Tibial nerve (tissue), 4 donors: ENCODE results near the gene KCNK3. TPM values are rescaled to one million over a fixed set of nuclear protein-coding genes. Genes with fewer than 3 reads are reported as not detected.

Experiments
- DNase-seq, 2 donors: peaks; one replicate each; pipeline ENCODE4 v3.0.0-alpha.2; 2019; ENCODE audit warnings: low spot score in 2 of 2
- H3K27ac ChIP-seq, 4 donors: fragments of 200-600 bp; sonication (generic) in 3 of 4; one replicate each; pipeline ENCODE4 v1.5.1; 2017 to 2019; ENCODE audit warnings: mild to moderate bottlenecking in 1 of 4
- H3K27me3 ChIP-seq, 2 donors: fragments of 200-600 bp; sonication (generic) in 1 of 2; one replicate each; pipeline versions ENCODE4 v1.5.1 to v1.6.0; 2017 to 2019
- H3K36me3 ChIP-seq, 3 donors: fragments of 200-600 bp; sonication (generic); one replicate each; pipeline ENCODE4 v1.5.1; 2018 to 2019
- H3K4me1 ChIP-seq, 4 donors: fragments of 200-600 bp; sonication (generic) in 3 of 4; one replicate each; pipeline ENCODE4 v1.5.1; 2017 to 2019
- H3K4me3 ChIP-seq, 4 donors: fragments of 200-600 bp; sonication (generic) in 3 of 4; one replicate each; pipeline ENCODE4 v1.5.1; 2017 to 2019; ENCODE audit warnings: mild to moderate bottlenecking in 1 of 4, moderate library complexity in 1 of 4
- H3K9me3 ChIP-seq, 4 donors: fragments of 200-600 bp; sonication (generic) in 3 of 4; one replicate each; pipeline ENCODE4 v1.5.1; 2017 to 2019
- EP300 ChIP-seq, 2 donors: sonication (generic); formaldehyde crosslinking; IDR thresholded peaks; one replicate each; pipeline ENCODE4 v1.6.1; 2017; ENCODE audit warnings: antibody characterized with exemption in 2 of 2, mild to moderate bottlenecking in 1 of 2
- POLR2A ChIP-seq, 2 donors: fragments of 450-650 bp; IDR thresholded peaks; one replicate each; pipeline ENCODE4 v1.6.1; 2017; ENCODE audit warnings: antibody characterized with exemption in 2 of 2, mild to moderate bottlenecking in 2 of 2, moderate library complexity in 2 of 2
- WGBS, 2 donors: methylation state at CpG; one replicate each; pipeline ENCODE4 v1.1.5; 2018; 5-methylcytosine and 5-hydroxymethylcytosine counted together
- total RNA-seq, 4 donors: library from RNA; depleted of rRNA; stranded (reverse); fragments of >200 nt; gene quantifications; one replicate each; pipeline ENCODE4 v1.1.0, GENCODE V29; 2016
- TF ChIP-seq, protein P1 (sequence below), 5 experiments: fragments of 200-600 bp in 3 of 5; fragments of 450-650 bp in 2 of 5; sonication (generic) in 3 of 5; IDR thresholded peaks; one replicate each; pipeline ENCODE4 v1.5.1; 2016 to 2019; ENCODE audit warnings: antibody characterized with exemption in 5 of 5, mild to moderate bottlenecking in 3 of 5, moderate library complexity in 2 of 5

Gene KCNK3
- total RNA-seq, 4 donors from 2014 or later = 0.84 to 6.9 (median 1.7) TPM

DNA sequence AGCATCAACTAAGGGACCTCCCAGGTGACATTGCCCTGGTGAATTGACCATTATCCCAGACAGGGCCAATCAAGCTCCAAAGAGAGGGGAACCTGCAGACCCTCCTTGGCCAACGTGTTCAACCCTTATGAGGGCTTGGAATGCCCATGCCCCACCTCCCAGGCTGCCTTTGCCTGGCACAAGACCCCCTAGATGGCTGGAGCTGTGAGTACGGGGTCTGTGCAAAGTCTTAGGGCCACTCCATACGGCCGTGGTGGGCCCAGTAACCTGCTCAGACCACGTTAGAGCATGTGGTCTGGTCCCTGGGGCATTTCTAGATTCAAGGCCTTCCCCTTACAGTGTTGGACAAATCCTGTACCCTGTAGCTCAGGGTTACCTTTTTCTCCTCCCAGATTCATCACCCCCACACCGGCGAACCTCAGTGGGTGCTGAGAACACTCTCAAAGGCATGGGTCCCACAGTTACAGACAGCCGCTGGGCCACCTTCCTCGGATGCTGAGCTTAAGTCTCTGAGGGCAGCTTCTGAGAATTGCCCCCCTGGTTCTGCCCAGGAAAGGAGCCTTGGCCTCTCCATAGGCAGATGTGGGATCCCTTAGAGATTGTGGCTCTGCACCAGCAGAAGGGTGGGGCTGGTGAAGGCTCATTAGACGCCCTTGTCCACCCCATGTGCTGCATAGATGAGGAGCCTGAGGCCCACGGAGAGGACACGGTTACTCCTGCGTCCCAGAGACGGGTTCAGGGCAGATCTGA lies 18.3 kb upstream of the KCNK3 start:
- Histone ChIP-seq H3K4me1 (no peaks in the 10 kb centered on the region), H3K27me3 (peaks cover 0 to 18% of the 10 kb centered on the region in 2 donors), H3K4me3 (no peak overlapping the region), H3K27ac (no peak overlapping the region), H3K9me3 (peaks cover 0 to 8% (median 0%) of the 10 kb centered on the region in 4 donors), H3K36me3 (no peaks in the 10 kb centered on the region)
- WGBS, 2 donors = 85 to 95% methylated on average over 5 to 13 of the region's 14 CpGs
- no peak for TF ChIP-seq EP300 (IDR thresholded peaks at IDR 0.05)
- TF ChIP-seq, protein P1, sequence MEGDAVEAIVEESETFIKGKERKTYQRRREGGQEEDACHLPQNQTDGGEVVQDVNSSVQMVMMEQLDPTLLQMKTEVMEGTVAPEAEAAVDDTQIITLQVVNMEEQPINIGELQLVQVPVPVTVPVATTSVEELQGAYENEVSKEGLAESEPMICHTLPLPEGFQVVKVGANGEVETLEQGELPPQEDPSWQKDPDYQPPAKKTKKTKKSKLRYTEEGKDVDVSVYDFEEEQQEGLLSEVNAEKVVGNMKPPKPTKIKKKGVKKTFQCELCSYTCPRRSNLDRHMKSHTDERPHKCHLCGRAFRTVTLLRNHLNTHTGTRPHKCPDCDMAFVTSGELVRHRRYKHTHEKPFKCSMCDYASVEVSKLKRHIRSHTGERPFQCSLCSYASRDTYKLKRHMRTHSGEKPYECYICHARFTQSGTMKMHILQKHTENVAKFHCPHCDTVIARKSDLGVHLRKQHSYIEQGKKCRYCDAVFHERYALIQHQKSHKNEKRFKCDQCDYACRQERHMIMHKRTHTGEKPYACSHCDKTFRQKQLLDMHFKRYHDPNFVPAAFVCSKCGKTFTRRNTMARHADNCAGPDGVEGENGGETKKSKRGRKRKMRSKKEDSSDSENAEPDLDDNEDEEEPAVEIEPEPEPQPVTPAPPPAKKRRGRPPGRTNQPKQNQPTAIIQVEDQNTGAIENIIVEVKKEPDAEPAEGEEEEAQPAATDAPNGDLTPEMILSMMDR (IDR thresholded peaks at IDR 0.05) = no peak
- no peak for TF ChIP-seq POLR2A (IDR thresholded peaks at IDR 0.05)
- DNase-seq = no peak

DNA sequence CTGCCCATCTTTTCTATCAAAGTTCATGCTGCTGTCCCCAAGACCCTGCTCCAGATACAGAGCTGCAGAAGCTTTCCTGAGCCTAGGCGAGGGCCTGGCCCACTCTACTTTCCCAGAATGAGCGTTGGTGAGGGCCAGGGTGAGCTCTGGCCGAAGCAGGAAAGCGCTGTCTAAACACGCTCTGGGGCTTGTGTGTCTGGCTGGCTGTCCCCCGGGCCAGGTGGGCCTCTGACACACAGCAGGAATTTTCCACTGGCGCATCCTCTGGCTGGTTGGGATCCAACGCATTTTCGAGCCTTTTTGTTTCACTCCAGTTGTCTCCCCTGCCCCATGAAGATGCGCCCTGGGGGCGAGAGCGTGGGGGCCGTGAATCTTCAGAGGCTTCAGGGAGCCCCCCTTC lies 17.8 kb upstream of the KCNK3 start:
- Histone ChIP-seq H3K4me1 (no peaks in the 10 kb centered on the region), H3K9me3 (peaks cover 0 to 8% (median 0%) of the 10 kb centered on the region in 4 donors), H3K36me3 (no peaks in the 10 kb centered on the region), H3K27me3 (peaks cover 0 to 18% of the 10 kb centered on the region in 2 donors), H3K4me3 (no peak overlapping the region), H3K27ac (no peak overlapping the region)
- no peak for TF ChIP-seq EP300 (IDR thresholded peaks at IDR 0.05)
- TF ChIP-seq POLR2A (IDR thresholded peaks at IDR 0.05) = no peak
- TF ChIP-seq, protein P1 (IDR thresholded peaks at IDR 0.05) = no peak
- whole genome bisulfite sequencing, 2 donors = 87% methylated on average over 13 of the region's 13 CpGs
- no peak for DNase-seq

DNA sequence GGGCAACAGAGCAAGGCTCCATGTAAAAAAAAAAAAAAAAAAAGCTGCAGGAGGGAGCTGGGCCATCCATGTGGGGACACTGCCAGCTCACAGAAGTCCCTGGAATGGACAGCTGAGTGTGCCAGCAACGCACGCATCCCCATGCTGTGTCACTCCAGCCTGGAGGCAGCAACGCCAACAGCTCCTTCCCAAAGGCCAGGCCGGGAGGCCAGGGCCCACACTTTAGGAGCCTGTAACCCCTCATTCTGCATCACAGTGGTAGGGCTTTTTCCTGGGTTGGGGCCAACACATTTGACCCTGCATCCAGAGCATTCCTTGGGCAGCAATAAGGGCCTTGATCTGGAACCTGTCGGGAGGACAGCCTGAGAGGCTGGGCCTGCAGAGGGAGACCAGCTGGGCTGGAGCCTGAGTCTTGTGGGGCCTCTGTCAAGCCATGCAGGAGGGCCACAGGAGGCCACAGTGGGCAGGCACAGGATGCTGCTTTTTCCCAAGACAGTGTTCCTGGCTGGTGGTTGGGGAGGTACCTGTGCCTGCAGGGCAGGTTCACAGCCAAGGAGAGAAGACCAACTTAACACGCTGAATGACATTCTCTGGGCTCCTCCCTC lies 16.8 kb upstream of the KCNK3 start:
- no peaks in the 10 kb centered on the region for H3K36me3 ChIP-seq
- H3K4me1 ChIP-seq = no peaks in the 10 kb centered on the region
- TF ChIP-seq, protein P1 (IDR thresholded peaks at IDR 0.05) = no peak
- TF ChIP-seq EP300 (IDR thresholded peaks at IDR 0.05) (no peak), POLR2A (IDR thresholded peaks at IDR 0.05) (no peak)
- H3K27ac ChIP-seq = no peak overlapping the region
- 81 to 86% methylated on average over 5 to 6 of the region's 6 CpGs for WGBS, 2 donors
- peaks cover 0 to 8% (median 0%) of the 10 kb centered on the region in 4 donors for H3K9me3 ChIP-seq
- no peak for DNase-seq
- H3K27me3 ChIP-seq = peaks cover 0 to 10% of the 10 kb centered on the region in 2 donors
- H3K4me3 ChIP-seq = no peak overlapping the region

DNA sequence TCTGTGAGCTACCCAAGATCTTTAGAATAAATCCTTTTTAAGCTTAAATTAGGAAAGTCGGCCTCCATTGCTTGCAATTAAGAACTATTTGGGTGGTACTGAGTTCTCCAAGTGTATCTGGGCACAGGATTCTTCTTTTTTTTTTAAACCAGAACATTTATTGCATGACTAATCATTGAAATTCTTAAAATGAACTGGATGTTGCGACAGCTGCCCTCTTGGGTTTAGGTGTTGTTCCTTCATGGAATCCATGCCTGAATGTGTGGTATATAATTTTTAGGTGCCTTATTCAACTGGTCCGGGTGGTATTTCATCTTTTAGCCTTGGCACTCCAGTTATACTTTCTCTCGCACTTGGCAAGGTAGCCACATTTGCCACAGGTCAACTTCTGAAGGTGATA lies 14.5 kb upstream of the KCNK3 start:
- Histone ChIP-seq H3K9me3 (peaks cover 0 to 8% (median 0%) of the 10 kb centered on the region in 4 donors), H3K27ac (no peak overlapping the region), H3K4me1 (no peaks in the 10 kb centered on the region), H3K4me3 (no peak overlapping the region), H3K36me3 (no peaks in the 10 kb centered on the region), H3K27me3 (no peaks in the 10 kb centered on the region)
- DNase-seq = no peak
- WGBS, 2 donors = 89 to 93% methylated on average over 4 of the region's 4 CpGs
- TF ChIP-seq, protein P1 (IDR thresholded peaks at IDR 0.05) = no peak
- TF ChIP-seq EP300 (IDR thresholded peaks at IDR 0.05) (no peak), POLR2A (IDR thresholded peaks at IDR 0.05) (no peak)

DNA sequence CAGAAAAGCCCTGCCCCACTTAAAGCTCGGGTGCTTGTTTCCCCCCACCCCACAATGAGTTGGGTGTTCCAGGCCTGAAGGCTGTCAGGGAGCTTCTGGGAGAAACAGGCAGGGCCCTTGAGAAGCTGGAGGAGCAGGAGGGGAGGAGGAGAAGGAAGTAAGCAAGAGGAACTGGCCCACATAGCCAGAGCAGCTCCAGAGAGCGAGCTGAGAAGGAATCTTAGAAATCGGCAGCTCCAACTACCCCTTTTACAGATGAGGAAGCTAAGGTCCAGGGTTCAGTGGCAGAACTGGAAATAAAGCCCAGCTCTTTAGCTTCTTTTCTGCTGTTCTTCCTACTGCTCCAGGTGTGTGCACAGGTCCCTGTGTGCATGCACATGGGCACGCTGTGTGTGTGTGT lies 12.7 kb upstream of the KCNK3 start:
- H3K4me3 ChIP-seq = no peak overlapping the region
- peaks cover 0 to 8% (median 0%) of the 10 kb centered on the region in 4 donors for H3K9me3 ChIP-seq
- no peak for TF ChIP-seq EP300 (IDR thresholded peaks at IDR 0.05)
- TF ChIP-seq, protein P1 (IDR thresholded peaks at IDR 0.05) = no peak
- TF ChIP-seq POLR2A (IDR thresholded peaks at IDR 0.05) = no peak
- no peaks in the 10 kb centered on the region for H3K27me3 ChIP-seq
- DNase-seq = no peak
- H3K27ac ChIP-seq = no peak overlapping the region
- no peaks in the 10 kb centered on the region for H3K36me3 ChIP-seq
- WGBS, 2 donors = 73 to 82% methylated on average over 4 of the region's 4 CpGs
- H3K4me1 ChIP-seq = no peaks in the 10 kb centered on the region
